Neural cell (in vitro differentiated cells): ENCODE measurements around the gene ANO9. TPM values are rescaled to one million over a fixed set of nuclear protein-coding genes. Genes with fewer than 3 reads are reported as not detected.

Source experiments
- H2AFZ ChIP-seq: fragments of 200-600, 300-800 bp; sonication (generic), shearing (Covaris generic); 2 replicates; pipeline ENCODE4 v1.6.0; 2014; ENCODE audit warnings: low read depth, mild to moderate bottlenecking, antibody characterized with exemption, low read length, moderate library complexity
- H3F3A ChIP-seq: fragments of 200-600 bp; shearing (Covaris generic); 2 replicates; pipeline ENCODE4 v1.6.1; 2016; ENCODE audit warnings: mild to moderate bottlenecking, moderate library complexity, mixed read lengths, antibody characterized with exemption, low read length; ENCODE audit not compliant: insufficient read depth, poor library complexity, severe bottlenecking
- H3K27ac ChIP-seq: fragments of 200-600, 300-800 bp; sonication (generic), shearing (Covaris generic); 2 replicates; pipeline ENCODE4 v1.5.1; 2014; ENCODE audit warnings: mild to moderate bottlenecking, low read length, moderate library complexity
- H3K27me3 ChIP-seq: fragments of 300-800, 200-600 bp; sonication (generic), shearing (Covaris generic); 2 replicates; pipeline ENCODE4 v1.6.0; 2014; ENCODE audit warnings: mild to moderate bottlenecking, low read depth, low read length, moderate library complexity; ENCODE audit not compliant: insufficient read depth
- H3K36me3 ChIP-seq: fragments of 300-800, 200-600 bp; sonication (generic), shearing (Covaris generic); 2 replicates; pipeline ENCODE4 v1.5.1; 2014; ENCODE audit warnings: mild to moderate bottlenecking, antibody characterized with exemption, low read length, moderate library complexity; ENCODE audit not compliant: insufficient read depth
- H3K4me2 ChIP-seq: fragments of 300-800, 200-600 bp; sonication (generic), shearing (Covaris generic); 2 replicates; pipeline ENCODE4 v1.6.0; 2014; ENCODE audit warnings: mild to moderate bottlenecking, low read length
- H3K4me3 ChIP-seq: fragments of 300-800, 200-600 bp; sonication (generic), shearing (Covaris generic); 2 replicates; pipeline ENCODE4 v1.5.1; 2014; ENCODE audit warnings: mild to moderate bottlenecking, low read length, moderate library complexity
- H3K79me2 ChIP-seq: fragments of 200-600 bp; shearing (Covaris generic); replicated peaks from 2 replicates; pipeline ENCODE4 v1.6.0; 2014; ENCODE audit warnings: mild to moderate bottlenecking, low read length, moderate library complexity; ENCODE audit not compliant: insufficient read depth
- H3K9ac ChIP-seq: fragments of 300-800, 200-600 bp; sonication (generic), shearing (Covaris generic); 2 replicates; pipeline ENCODE4 v1.6.1; 2016; ENCODE audit warnings: mild to moderate bottlenecking, low read length, mixed read lengths
- H3K9me2 ChIP-seq: fragments of 200-600 bp; shearing (Covaris generic); 2 replicates; pipeline ENCODE4 v1.6.1; 2016; ENCODE audit warnings: mild to moderate bottlenecking, low read length, mixed read lengths; ENCODE audit not compliant: insufficient read depth
- H3K9me3 ChIP-seq: fragments of 200-600, 300-800 bp; sonication (generic), shearing (Covaris generic); 2 replicates; pipeline ENCODE4 v1.6.1; 2016; ENCODE audit warnings: mild to moderate bottlenecking, mixed run types, low read length, moderate library complexity, mixed read lengths
- H4K20me1 ChIP-seq: fragments of 200-600 bp; shearing (Covaris generic); 2 replicates; pipeline ENCODE4 v1.6.1; 2016; ENCODE audit warnings: mild to moderate bottlenecking, mixed run types; ENCODE audit not compliant: insufficient read depth
- EP300 ChIP-seq: fragments of 450-650 bp; conservative IDR thresholded peaks from 2 replicates; pipeline ENCODE4 v1.6.1; 2014; ENCODE audit warnings: antibody characterized with exemption, mild to moderate bottlenecking, moderate library complexity; ENCODE audit not compliant: poor library complexity, severe bottlenecking
- EZH2 ChIP-seq: fragments of 200-600, 300-800 bp; shearing (Covaris generic), sonication (generic); IDR thresholded peaks from 2 replicates; pipeline ENCODE4 v1.6.1; 2014; ENCODE audit warnings: antibody characterized with exemption, low read length, borderline replicate concordance, mild to moderate bottlenecking; ENCODE audit not compliant: insufficient read depth, poor library complexity, severe bottlenecking
- MXI1 ChIP-seq: fragments of 450-650 bp; conservative IDR thresholded peaks from 2 replicates; pipeline ENCODE4 v1.6.1; 2014; ENCODE audit warnings: antibody characterized with exemption, mild to moderate bottlenecking; ENCODE audit not compliant: poor library complexity, severe bottlenecking
- POLR2AphosphoS5 ChIP-seq: IDR thresholded peaks from 2 replicates; pipeline ENCODE4 v1.6.1; 2012
- RAD21 ChIP-seq: fragments of 450-650 bp; conservative IDR thresholded peaks from 2 replicates; pipeline ENCODE4 v1.6.1; 2014; ENCODE audit warnings: antibody characterized with exemption, mild to moderate bottlenecking, moderate library complexity
- SMC3 ChIP-seq: fragments of 450-650 bp; conservative IDR thresholded peaks from 2 replicates; pipeline ENCODE4 v1.6.1; 2014; ENCODE audit warnings: antibody characterized with exemption, mild to moderate bottlenecking, moderate library complexity; ENCODE audit not compliant: poor library complexity
- TAF1 ChIP-seq: IDR thresholded peaks from 2 replicates; pipeline ENCODE4 v1.6.1; 2012; ENCODE audit warnings: low read depth
- polyA plus RNA-seq: library from polyadenylated mRNA; depleted of rRNA; stranded (reverse); fragments of >200 nt; gene quantifications from 2 replicates; pipeline ENCODE4 v1.2.3, GENCODE V29; 2014
- TF ChIP-seq, protein P1 (sequence below): fragments of 450-650 bp; IDR thresholded peaks from 2 replicates; pipeline ENCODE4 v1.5.1; 2014; ENCODE audit warnings: antibody characterized with exemption, mild to moderate bottlenecking, moderate library complexity; ENCODE audit not compliant: poor library complexity, severe bottlenecking
- TF ChIP-seq, protein P2 (sequence below): IDR thresholded peaks from 2 replicates; pipeline ENCODE4 v1.6.1; 2012; ENCODE audit warnings: borderline replicate concordance

Gene ANO9
- polyA plus RNA-seq, 1 donor from 2014 or later, result not detected

- Histone ChIP-seq H3K9ac (no peak overlapping the region), H3K27me3 (peaks cover 37% of the 10 kb centered on the region), H2AFZ (no peak overlapping the region), H3F3A (no peaks in the 10 kb centered on the region), H3K4me2 (no peak overlapping the region), H3K4me3 (no peak overlapping the region), H3K27ac (no peak overlapping the region), H3K79me2 (no peaks in the 10 kb centered on the region), H4K20me1 (no peaks in the 10 kb centered on the region), H3K36me3 (no peaks in the 10 kb centered on the region), H3K9me3 (no peaks in the 10 kb centered on the region), H3K9me2 (no peaks in the 10 kb centered on the region)
- TF ChIP-seq SMC3, result no peak
- TF ChIP-seq EP300, result no peak
- no peak for TF ChIP-seq MXI1
- TF ChIP-seq EZH2, result no peak
- TF ChIP-seq, protein P1, sequence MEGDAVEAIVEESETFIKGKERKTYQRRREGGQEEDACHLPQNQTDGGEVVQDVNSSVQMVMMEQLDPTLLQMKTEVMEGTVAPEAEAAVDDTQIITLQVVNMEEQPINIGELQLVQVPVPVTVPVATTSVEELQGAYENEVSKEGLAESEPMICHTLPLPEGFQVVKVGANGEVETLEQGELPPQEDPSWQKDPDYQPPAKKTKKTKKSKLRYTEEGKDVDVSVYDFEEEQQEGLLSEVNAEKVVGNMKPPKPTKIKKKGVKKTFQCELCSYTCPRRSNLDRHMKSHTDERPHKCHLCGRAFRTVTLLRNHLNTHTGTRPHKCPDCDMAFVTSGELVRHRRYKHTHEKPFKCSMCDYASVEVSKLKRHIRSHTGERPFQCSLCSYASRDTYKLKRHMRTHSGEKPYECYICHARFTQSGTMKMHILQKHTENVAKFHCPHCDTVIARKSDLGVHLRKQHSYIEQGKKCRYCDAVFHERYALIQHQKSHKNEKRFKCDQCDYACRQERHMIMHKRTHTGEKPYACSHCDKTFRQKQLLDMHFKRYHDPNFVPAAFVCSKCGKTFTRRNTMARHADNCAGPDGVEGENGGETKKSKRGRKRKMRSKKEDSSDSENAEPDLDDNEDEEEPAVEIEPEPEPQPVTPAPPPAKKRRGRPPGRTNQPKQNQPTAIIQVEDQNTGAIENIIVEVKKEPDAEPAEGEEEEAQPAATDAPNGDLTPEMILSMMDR, result no peak
- no peak for TF ChIP-seq TAF1
- TF ChIP-seq, protein P2, sequence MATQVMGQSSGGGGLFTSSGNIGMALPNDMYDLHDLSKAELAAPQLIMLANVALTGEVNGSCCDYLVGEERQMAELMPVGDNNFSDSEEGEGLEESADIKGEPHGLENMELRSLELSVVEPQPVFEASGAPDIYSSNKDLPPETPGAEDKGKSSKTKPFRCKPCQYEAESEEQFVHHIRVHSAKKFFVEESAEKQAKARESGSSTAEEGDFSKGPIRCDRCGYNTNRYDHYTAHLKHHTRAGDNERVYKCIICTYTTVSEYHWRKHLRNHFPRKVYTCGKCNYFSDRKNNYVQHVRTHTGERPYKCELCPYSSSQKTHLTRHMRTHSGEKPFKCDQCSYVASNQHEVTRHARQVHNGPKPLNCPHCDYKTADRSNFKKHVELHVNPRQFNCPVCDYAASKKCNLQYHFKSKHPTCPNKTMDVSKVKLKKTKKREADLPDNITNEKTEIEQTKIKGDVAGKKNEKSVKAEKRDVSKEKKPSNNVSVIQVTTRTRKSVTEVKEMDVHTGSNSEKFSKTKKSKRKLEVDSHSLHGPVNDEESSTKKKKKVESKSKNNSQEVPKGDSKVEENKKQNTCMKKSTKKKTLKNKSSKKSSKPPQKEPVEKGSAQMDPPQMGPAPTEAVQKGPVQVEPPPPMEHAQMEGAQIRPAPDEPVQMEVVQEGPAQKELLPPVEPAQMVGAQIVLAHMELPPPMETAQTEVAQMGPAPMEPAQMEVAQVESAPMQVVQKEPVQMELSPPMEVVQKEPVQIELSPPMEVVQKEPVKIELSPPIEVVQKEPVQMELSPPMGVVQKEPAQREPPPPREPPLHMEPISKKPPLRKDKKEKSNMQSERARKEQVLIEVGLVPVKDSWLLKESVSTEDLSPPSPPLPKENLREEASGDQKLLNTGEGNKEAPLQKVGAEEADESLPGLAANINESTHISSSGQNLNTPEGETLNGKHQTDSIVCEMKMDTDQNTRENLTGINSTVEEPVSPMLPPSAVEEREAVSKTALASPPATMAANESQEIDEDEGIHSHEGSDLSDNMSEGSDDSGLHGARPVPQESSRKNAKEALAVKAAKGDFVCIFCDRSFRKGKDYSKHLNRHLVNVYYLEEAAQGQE, result no peak
- TF ChIP-seq POLR2AphosphoS5, result no peak
- TF ChIP-seq RAD21, result no peak
Observed at GRCh38 chr11:414318-414857, 27.4 kb downstream of the ANO9 start.

DNA sequence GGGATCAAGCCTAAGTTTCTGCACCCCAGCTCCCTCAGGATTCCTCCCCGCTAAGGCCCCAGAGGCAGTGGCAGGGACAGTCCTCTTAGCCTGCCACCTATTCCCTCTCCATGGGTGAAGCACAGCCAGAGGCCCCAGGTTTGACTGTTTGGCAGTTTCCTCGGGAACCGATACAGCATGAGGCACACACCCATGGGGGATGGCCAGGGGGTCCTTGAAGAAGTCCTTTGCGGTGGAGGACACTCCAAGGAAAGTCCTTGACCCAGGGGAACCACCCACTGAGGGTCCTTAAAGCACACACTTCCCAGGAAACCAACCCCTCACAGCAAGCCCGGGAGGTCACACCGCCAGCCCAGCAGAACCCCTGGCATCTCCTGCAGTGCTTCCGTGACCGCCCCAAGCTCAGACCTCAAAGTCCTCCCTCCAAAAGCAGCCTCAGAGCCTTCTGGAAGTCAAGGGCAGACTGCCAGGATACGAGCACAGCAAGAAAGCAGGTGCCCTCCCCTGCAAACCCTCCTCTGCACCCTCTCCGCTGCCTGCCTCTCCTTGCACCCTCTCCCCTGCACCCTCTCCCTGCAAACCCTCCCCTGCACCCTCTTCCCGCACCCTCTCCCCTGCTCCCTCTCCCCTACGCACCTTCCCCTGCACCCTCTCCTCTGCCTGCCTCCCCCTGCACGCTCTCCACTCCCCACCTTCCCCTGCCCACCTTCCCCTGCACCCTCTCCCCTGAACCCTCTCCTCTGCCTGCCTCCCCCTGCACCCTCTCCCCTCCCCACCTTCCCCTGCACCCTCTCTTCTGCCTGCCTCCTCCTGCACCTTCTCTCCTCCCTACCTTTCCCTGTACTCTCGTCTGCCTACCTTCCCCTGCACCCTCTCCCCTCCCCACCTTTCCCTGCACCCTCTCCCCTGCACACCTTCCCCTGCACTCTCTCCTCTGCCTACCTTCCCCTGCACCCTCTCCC lies 28.4 kb downstream of the ANO9 start:
- Histone ChIP-seq H3K36me3 (no peaks in the 10 kb centered on the region), H3K4me2 (no peak overlapping the region), H3K9me2 (no peaks in the 10 kb centered on the region), H3K9ac (no peak overlapping the region), H3K27me3 (peaks cover 33% of the 10 kb centered on the region), H3K27ac (no peak overlapping the region), H2AFZ (no peak overlapping the region), H3K79me2 (no peaks in the 10 kb centered on the region), H4K20me1 (no peaks in the 10 kb centered on the region), H3F3A (no peaks in the 10 kb centered on the region), H3K9me3 (no peaks in the 10 kb centered on the region), H3K4me3 (no peak overlapping the region)
- no peak for TF ChIP-seq POLR2AphosphoS5
- TF ChIP-seq EP300, result no peak
- no peak for TF ChIP-seq SMC3
- TF ChIP-seq, protein P2, result no peak
- no peak for TF ChIP-seq MXI1
- no peak for TF ChIP-seq TAF1
- TF ChIP-seq, protein P1, result no peak
- TF ChIP-seq RAD21, result no peak
- no peak for TF ChIP-seq EZH2
